ENCODE measurements around the gene NDRG2.

GRCh38 chr14:21054768-21055145 is 29.9 kb upstream of the NDRG2 start:
- TF ChIP-seq CTCF (IDR thresholded peaks at IDR 0.05; ENCODE audit: insufficient read depth, low read length, poor library complexity, severe bottlenecking) (no peak), EZH2phosphoT487 (conservative IDR thresholded peaks at IDR 0.05; ENCODE audit: low read length) (no peak)
